ENCODE measurements around the gene SLC26A5.

- TF ChIP-seq CTCF (IDR thresholded peaks at IDR 0.05) = no peak
- TF ChIP-seq POLR2A (IDR thresholded peaks at IDR 0.05) = no peak
- no peak for TF ChIP-seq EP300 (IDR thresholded peaks at IDR 0.05)
Measured at GRCh38 chr7:103336761-103337160, 109.2 kb downstream of the SLC26A5 start.
